HEK293 (cell line): ENCODE measurements around the gene MYOD1.

ENCODE experiments used
- AEBP2 ChIP-seq: fragments of 450-650 bp; formaldehyde crosslinking; IDR thresholded peaks from 2 replicates; pipeline ENCODE4 v1.5.1; 2016; ENCODE audit warnings: missing biosample characterization, missing genetic modification characterization, borderline replicate concordance
- ATF2 ChIP-seq: fragments of 450-650 bp; formaldehyde crosslinking; IDR thresholded peaks from 2 replicates; pipeline ENCODE4 v1.5.1; 2016; ENCODE audit warnings: missing biosample characterization, missing genetic modification characterization, low read depth
- BCL11A ChIP-seq: fragments of 450-650 bp; formaldehyde crosslinking; IDR thresholded peaks from 2 replicates; pipeline ENCODE4 v1.5.1; 2016; ENCODE audit warnings: low read depth, missing biosample characterization, missing genetic modification characterization
- CTCF ChIP-seq: fragments of 450-650 bp; formaldehyde crosslinking; IDR thresholded peaks from 2 replicates; pipeline ENCODE4 v1.5.1; 2016; ENCODE audit warnings: missing biosample characterization, missing genetic modification characterization
- ELK4 ChIP-seq: IDR thresholded peaks from 2 replicates; pipeline ENCODE4 v1.6.1; 2011; ENCODE audit warnings: mild to moderate bottlenecking, low read depth, low read length, borderline replicate concordance
- TCF7L2 ChIP-seq: IDR thresholded peaks from 2 replicates; pipeline ENCODE4 v1.6.1; 2011; ENCODE audit warnings: low read depth, mild to moderate bottlenecking, inconsistent platforms, low read length, moderate library complexity, borderline replicate concordance
- YY1 ChIP-seq: fragments of 450-650 bp; formaldehyde crosslinking; IDR thresholded peaks from 2 replicates; pipeline ENCODE4 v1.5.1; 2018; ENCODE audit warnings: missing biosample characterization, missing genetic modification characterization
- ZBTB10 ChIP-seq: fragments of 450-650 bp; formaldehyde crosslinking; IDR thresholded peaks from 2 replicates; pipeline ENCODE4 v1.5.1; 2016; ENCODE audit warnings: missing biosample characterization, missing genetic modification characterization
- ZBTB48 ChIP-seq: fragments of 450-650 bp; formaldehyde crosslinking; IDR thresholded peaks from 2 replicates; pipeline ENCODE4 v1.5.1; 2016; ENCODE audit warnings: missing biosample characterization, missing genetic modification characterization
- ZNF121 ChIP-seq: fragments of 450-650 bp; formaldehyde crosslinking; IDR thresholded peaks from 2 replicates; pipeline ENCODE4 v1.5.1; 2016; ENCODE audit warnings: missing biosample characterization, missing genetic modification characterization
- ZNF280D ChIP-seq: fragments of 450-650 bp; formaldehyde crosslinking; IDR thresholded peaks from 2 replicates; pipeline ENCODE4 v1.5.1; 2016; ENCODE audit warnings: missing biosample characterization, missing genetic modification characterization
- ZNF335 ChIP-seq: fragments of 450-650 bp; formaldehyde crosslinking; conservative IDR thresholded peaks from 2 replicates; pipeline ENCODE4 v1.5.1; 2016; ENCODE audit warnings: missing biosample characterization, missing genetic modification characterization
- ZNF530 ChIP-seq: fragments of 450-650 bp; formaldehyde crosslinking; IDR thresholded peaks from 2 replicates; pipeline ENCODE4 v1.5.1; 2016; ENCODE audit warnings: low read depth, missing biosample characterization, missing genetic modification characterization
- ZNF561 ChIP-seq: fragments of 450-650 bp; IDR thresholded peaks from 2 replicates; pipeline ENCODE4 v1.5.1; 2018; ENCODE audit warnings: missing biosample characterization, missing genetic modification characterization, borderline replicate concordance

DNA sequence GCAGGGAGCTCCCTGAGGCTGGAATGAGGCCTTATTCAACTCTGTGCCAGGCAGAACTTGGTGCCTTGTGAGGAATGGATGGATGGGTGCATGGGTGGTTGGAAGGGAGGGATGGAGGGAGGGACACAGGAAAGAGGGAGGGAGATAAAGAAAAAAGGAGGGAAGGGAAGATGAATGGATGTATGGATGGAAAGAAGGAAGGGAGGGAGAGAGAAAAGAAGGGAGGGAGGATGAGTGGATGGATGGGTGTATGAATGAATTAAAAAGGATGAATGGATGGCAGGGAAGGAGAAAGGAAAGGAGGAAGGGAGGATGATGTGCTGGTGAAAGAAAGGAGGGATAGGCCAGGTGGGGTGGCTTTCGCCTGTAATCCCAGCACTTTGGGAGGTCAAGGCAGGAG, 49.8 kb downstream of the MYOD1 start:
- TF ChIP-seq YY1 (tag by site-specific recombination) (no peak), ZNF561 (tag by site-specific recombination) (no peak), ZNF530 (tag by site-specific recombination) (no peak), BCL11A (tag by site-specific recombination) (no peak), AEBP2 (tag by site-specific recombination) (no peak), ZNF121 (tag by site-specific recombination) (no peak), TCF7L2 (no peak), ZBTB48 (no peak), CTCF (no peak), ELK4 (no peak), ATF2 (no peak), ZNF280D (tag by site-specific recombination) (no peak), ZBTB10 (tag by site-specific recombination) (no peak), ZNF335 (no peak)
